Lung (tissue), 12 donors: Measurements from ENCODE around the gene POU6F2. TPM values are rescaled to one million over a fixed set of nuclear protein-coding genes. Genes with fewer than 3 reads are reported as not detected.
A peak's percentile ranks its signal among the peaks of the same experiment; 100 is the strongest.

Experiments
- ATAC-seq: fragments of 200-7000 bp; cut with Tn5 transposase; one replicate; pipeline ENCODE4 v1.9.1; 2020; ENCODE audit warnings: moderate number of reproducible peaks; ENCODE audit not compliant: insufficient read depth, low FRiP score
- DNase-seq, 3 donors: peaks; one replicate each; pipeline ENCODE4 v3.0.0-alpha.2; 2013 to 2017
- H3K27ac ChIP-seq, 2 donors: one replicate each; pipeline ENCODE4 v1.5.1; 2013; ENCODE audit warnings: mild to moderate bottlenecking in 2 of 2, moderate library complexity in 2 of 2, control low read depth in 1 of 2, inconsistent platforms in 1 of 2, low read depth in 1 of 2, low read length in 1 of 2
- H3K27me3 ChIP-seq, 3 donors: one replicate each; pipeline ENCODE4 v1.5.1; 2013; ENCODE audit warnings: low read length in 2 of 3; ENCODE audit not compliant: control insufficient read depth in 3 of 3, insufficient read depth in 3 of 3
- H3K36me3 ChIP-seq, 4 donors: one replicate each; pipeline ENCODE4 v1.5.1; 2013; ENCODE audit warnings: low read length in 4 of 4, mild to moderate bottlenecking in 1 of 4, moderate library complexity in 1 of 4; ENCODE audit not compliant: control insufficient read depth in 4 of 4, insufficient read depth in 4 of 4
- H3K4me1 ChIP-seq, 5 donors: one replicate each; pipeline ENCODE4 v1.5.1; 2013; ENCODE audit warnings: low read length in 5 of 5, mild to moderate bottlenecking in 2 of 5, moderate library complexity in 1 of 5; ENCODE audit not compliant: control insufficient read depth in 5 of 5, insufficient read depth in 5 of 5
- H3K4me3 ChIP-seq: one replicate; pipeline ENCODE4 v1.5.1; 2013; ENCODE audit warnings: mild to moderate bottlenecking, control low read depth, moderate library complexity
- H3K9ac ChIP-seq, 2 donors: one replicate each; pipeline ENCODE4 v1.5.1; 2013; ENCODE audit warnings: low read length in 2 of 2, control low read depth in 1 of 2; ENCODE audit not compliant: insufficient read depth in 1 of 2
- H3K9me3 ChIP-seq, 4 donors: one replicate each; pipeline ENCODE4 v1.5.1; 2013; ENCODE audit warnings: low read length in 3 of 4, mild to moderate bottlenecking in 1 of 4, moderate library complexity in 1 of 4; ENCODE audit not compliant: control insufficient read depth in 4 of 4, insufficient read depth in 3 of 4
- CTCF ChIP-seq: IDR thresholded peaks from 2 replicates; pipeline ENCODE4 v1.5.1; 2012; ENCODE audit warnings: mild to moderate bottlenecking; ENCODE audit errors: control extremely low read depth, extremely low read depth
- WGBS, 2 donors: extraction: QIAGEN DNeasy Blood & Tissue Kit; methylation state at CpG; one replicate each; pipeline ENCODE4 v1.1.7; 2013; 5-methylcytosine and 5-hydroxymethylcytosine counted together
- polyA plus RNA-seq, 2 donors: library from polyadenylated mRNA; stranded (reverse); fragments of 200-250 nt; gene quantifications; one replicate each; pipeline ENCODE4 v1.2.1, GENCODE V29; 2013
- total RNA-seq, 2 donors: library from RNA; depleted of rRNA in 1 of 2; stranded (reverse); fragments of >200 nt in 1 of 2; gene quantifications; one replicate each; pipeline ENCODE4 v1.2.1, GENCODE V29; 2014 to 2021
- donor health status: control.
- donor health status: control.
- donor health status: Bipolar disorder and iron deficiency.
- donor health status: healthy.
- donor health status: DM: yes; HTN: yes; CAD: no.

The POU6F2 gene
- total and polyA plus RNA-seq, 4 donors = 0.08 to 0.18 TPM; not detected in 2

- no peak overlapping the region for H3K27ac ChIP-seq
- TF ChIP-seq CTCF = no peak
- H3K9ac ChIP-seq = no peak overlapping the region
- H3K36me3 ChIP-seq = no peaks in the 10 kb centered on the region
- H3K4me3 ChIP-seq = no peak overlapping the region
- peaks cover 0 to 3% (median 0%) of the 10 kb centered on the region in 3 donors for H3K27me3 ChIP-seq
- DNase-seq (no peak), ATAC-seq (no peak)
- H3K9me3 ChIP-seq = peaks cover 0 to 12% (median 0%) of the 10 kb centered on the region in 4 donors
- 90 to 95% methylated on average over 2 of the region's 2 CpGs for WGBS, 2 donors
- no peaks in the 10 kb centered on the region for H3K4me1 ChIP-seq
Observed at GRCh38 chr7:39260279-39260844, 282.7 kb downstream of the POU6F2 start.

- TF ChIP-seq CTCF = no peak
- Histone ChIP-seq H3K27me3 (peaks cover 0 to 3% (median 0%) of the 10 kb centered on the region in 3 donors), H3K4me1 (no peaks in the 10 kb centered on the region), H3K27ac (no peak overlapping the region), H3K36me3 (no peaks in the 10 kb centered on the region), H3K4me3 (no peak overlapping the region), H3K9me3 (peaks cover 0 to 12% (median 0%) of the 10 kb centered on the region in 4 donors), H3K9ac (no peak overlapping the region)
- no peak for ATAC-seq
- DNase-seq = no peak
- WGBS, 2 donors = 84 to 90% methylated on average over 2 of the region's 2 CpGs
Observed at GRCh38 chr7:39261771-39262170, 284.1 kb downstream of the POU6F2 start.

GRCh38 chr7:39265641-39266591, 288.2 kb downstream of the POU6F2 start:
- Histone ChIP-seq H3K9me3 (peaks cover 0 to 1% (median 0%) of the 10 kb centered on the region in 4 donors), H3K4me1 (no peaks in the 10 kb centered on the region), H3K4me3 (no peak overlapping the region), H3K36me3 (no peaks in the 10 kb centered on the region), H3K27ac (no peak overlapping the region), H3K27me3 (no peaks in the 10 kb centered on the region), H3K9ac (no peak overlapping the region)
- ATAC-seq (no peak), DNase-seq (peak in 1 of 3 donors; percentile 1)
- no peak for TF ChIP-seq CTCF
- 70 to 75% methylated on average over 9 of the region's 9 CpGs for WGBS, 2 donors
